HepG2 (cell line): Measurements from ENCODE around the gene GLRX5.

Experiments used
- CTCF ChIP-seq: sonication (generic); formaldehyde crosslinking; IDR thresholded peaks from 2 replicates; pipeline ENCODE4 v1.5.0; 2020; ENCODE audit warnings: mild to moderate bottlenecking, missing genetic modification reagents, moderate library complexity
- FOXK2 ChIP-seq: fragments of 450-650 bp; IDR thresholded peaks from 2 replicates; pipeline ENCODE4 v1.6.1; 2016
- NFYC ChIP-seq: IDR thresholded peaks from 2 replicates; pipeline ENCODE4 v1.6.1; 2016; ENCODE audit warnings: missing genetic modification reagents, missing compliant biosample characterization
- POLR2A ChIP-seq, 2 experiments: IDR thresholded peaks; 2 replicates each; pipeline ENCODE4 v1.6.1; 2011; ENCODE audit warnings: low read depth in 2 of 2, low read length in 2 of 2, mild to moderate bottlenecking in 1 of 2, moderate library complexity in 1 of 2; ENCODE audit not compliant: insufficient read depth in 1 of 2
- POLR2AphosphoS5 ChIP-seq: IDR thresholded peaks from 2 replicates; pipeline ENCODE4 v1.6.1; 2012; ENCODE audit warnings: low read depth, low read length
- ZSCAN12 ChIP-seq: sonication (generic); formaldehyde crosslinking; IDR thresholded peaks from 2 replicates; pipeline ENCODE4 v1.9.0; 2021; ENCODE audit warnings: mild to moderate bottlenecking, missing genetic modification reagents
- ZZZ3 ChIP-seq: sonication (generic); formaldehyde crosslinking; IDR thresholded peaks from 2 replicates; pipeline ENCODE4 v1.4.0; 2020; ENCODE audit warnings: missing genetic modification reagents, mild to moderate bottlenecking, borderline replicate concordance

- TF ChIP-seq POLR2A (IDR thresholded peaks at IDR 0.05; ENCODE audit: insufficient read depth in 1 of 2, low read depth in 2 of 2, low read length in 2 of 2), result no peak
- no peak for TF ChIP-seq FOXK2
- TF ChIP-seq ZZZ3 (CRISPR knock-in tag), result no peak
- no peak for TF ChIP-seq NFYC (CRISPR knock-in tag)
- no peak for TF ChIP-seq CTCF (CRISPR knock-in tag)
- TF ChIP-seq ZSCAN12 (CRISPR knock-in tag), result no peak
- TF ChIP-seq POLR2AphosphoS5, result no peak
These were observed 12.3 kb upstream of the GLRX5 start for GRCh38 chr14:95522556-95522955.
